ENCODE data around the gene MYO3B. TPM values are rescaled to one million over a fixed set of nuclear protein-coding genes. Genes with fewer than 3 reads are reported as not detected.

The MYO3B gene
- total and polyA plus RNA-seq, 2 donors (not counting 3 experiments of a cell fraction or from before 2014, with no cell fraction given), result 0.03 TPM; not detected in 1

DNA sequence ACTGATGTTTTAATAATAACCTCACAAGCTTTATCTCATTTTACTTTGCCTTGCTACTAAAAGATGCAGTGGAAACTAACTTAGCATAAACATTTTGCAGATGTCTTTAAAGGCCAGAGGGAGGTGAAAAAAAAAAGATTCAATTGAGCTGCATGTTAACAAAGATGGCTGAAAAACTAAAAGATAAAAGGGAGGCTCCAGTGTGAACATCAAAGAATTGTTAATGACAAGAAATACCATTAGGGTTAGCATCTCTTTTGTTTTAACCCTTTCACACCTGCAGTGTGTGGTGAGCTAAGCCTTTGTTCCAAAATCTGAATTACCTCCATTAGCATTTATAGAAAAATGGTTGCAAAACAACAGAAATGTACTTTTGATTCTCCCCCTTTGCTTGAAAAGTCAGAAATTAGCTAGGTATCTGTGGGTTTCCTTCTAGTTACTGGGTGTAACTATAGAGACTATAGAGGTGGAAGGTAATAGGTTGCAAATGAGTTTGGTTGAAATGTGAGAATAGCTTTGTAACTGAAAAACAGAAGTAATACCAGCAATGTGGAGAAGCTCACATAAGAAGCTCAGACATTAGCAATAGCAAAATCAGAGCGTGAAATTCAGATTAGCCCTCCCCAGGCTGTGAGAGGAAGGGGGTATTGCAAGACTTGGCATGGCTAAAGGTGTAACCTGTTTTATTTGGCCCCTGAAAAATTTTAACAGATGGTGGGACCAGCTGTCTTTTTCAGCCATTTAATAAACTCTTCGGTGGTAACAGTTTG lies 502.4 kb downstream of the MYO3B start:
- Histone ChIP-seq H3K9me3 (replicated peaks; ENCODE audit: control insufficient read depth, insufficient read depth, low read length) (no peaks in the 10 kb centered on the region), H3K9ac (replicated peaks; ENCODE audit: extremely low read depth, insufficient read depth, low read length) (no peak overlapping the region), H2AFZ (ENCODE audit: low read depth, low read length) (no peak overlapping the region), H3K27me3 (ENCODE audit: control insufficient read depth in 2 of 2, insufficient read depth in 2 of 2, low read length in 2 of 2) (no peaks in the 10 kb centered on the region), H3K4me3 (replicated peaks in 1 of 3; ENCODE audit: insufficient read depth in 1 of 3, low read depth in 1 of 3, low read length in 3 of 3) (no peak overlapping the region), H4K20me1 (replicated peaks; ENCODE audit: control insufficient read depth, extremely low read depth, insufficient read depth, low read length) (no peaks in the 10 kb centered on the region), H3K27ac (ENCODE audit: insufficient read depth, low read depth, low read length) (no peak overlapping the region), H3K9me1 (replicated peaks; ENCODE audit: control insufficient read depth, extremely low read depth, insufficient read depth, low read length) (no peaks in the 10 kb centered on the region), H3K79me2 (ENCODE audit: control insufficient read depth, insufficient read depth, low read length) (no peaks in the 10 kb centered on the region), H3K4me2 (ENCODE audit: insufficient read depth, low read length) (no peak overlapping the region), H3K36me3 (ENCODE audit: control insufficient read depth in 2 of 2, extremely low read depth in 1 of 2, insufficient read depth in 2 of 2, low read length in 2 of 2) (no peaks in the 10 kb centered on the region), H3K4me1 (ENCODE audit: control insufficient read depth, extremely low read depth, insufficient read depth, low read length) (no peaks in the 10 kb centered on the region)
- DNase-seq (ENCODE audit: low read depth, low spot score), result no peak
- BruUV-seq (replicated peaks), result no TSS peak
- ChIA-PET CTCF (interaction anchor here (0.6 to 2.9 kb wide), 5 partner anchors 9 to 444 kb away, joined by 3 to 12 read pairs (median 3); no protein-coding TSS in a partner anchor), POLR2A (no interaction called here)
- dilution Hi-C loops (cut with MboI; ENCODE audit: extremely low pct_ligation_motif_present, low sequenced_read_pairs) (no loop called here), intact Hi-C loops (cut with micrococcal nuclease) (no loop called here)
- no peak for TF ChIP-seq POLR2A (IDR thresholded peaks at IDR 0.05; ENCODE audit: low read depth, low read length)
- no peak for TF ChIP-seq EZH2 (IDR thresholded peaks at IDR 0.05; ENCODE audit: borderline replicate concordance, low read depth, low read length, severe bottlenecking)
- no peak for TF ChIP-seq FOS (IDR thresholded peaks at IDR 0.05; ENCODE audit: borderline replicate concordance, insufficient read depth, low read length)
- no peak for TF ChIP-seq JUN (IDR thresholded peaks at IDR 0.05; ENCODE audit: borderline replicate concordance, insufficient read depth, insufficient read length, low read depth)
- TF ChIP-seq MYC (IDR thresholded peaks at IDR 0.05; ENCODE audit: low read depth, low read length), result no peak
- no peak for TF ChIP-seq POLR2AphosphoS5 (IDR thresholded peaks at IDR 0.05; ENCODE audit: insufficient read depth, low read depth, low read length)
- TF ChIP-seq, protein P1, sequence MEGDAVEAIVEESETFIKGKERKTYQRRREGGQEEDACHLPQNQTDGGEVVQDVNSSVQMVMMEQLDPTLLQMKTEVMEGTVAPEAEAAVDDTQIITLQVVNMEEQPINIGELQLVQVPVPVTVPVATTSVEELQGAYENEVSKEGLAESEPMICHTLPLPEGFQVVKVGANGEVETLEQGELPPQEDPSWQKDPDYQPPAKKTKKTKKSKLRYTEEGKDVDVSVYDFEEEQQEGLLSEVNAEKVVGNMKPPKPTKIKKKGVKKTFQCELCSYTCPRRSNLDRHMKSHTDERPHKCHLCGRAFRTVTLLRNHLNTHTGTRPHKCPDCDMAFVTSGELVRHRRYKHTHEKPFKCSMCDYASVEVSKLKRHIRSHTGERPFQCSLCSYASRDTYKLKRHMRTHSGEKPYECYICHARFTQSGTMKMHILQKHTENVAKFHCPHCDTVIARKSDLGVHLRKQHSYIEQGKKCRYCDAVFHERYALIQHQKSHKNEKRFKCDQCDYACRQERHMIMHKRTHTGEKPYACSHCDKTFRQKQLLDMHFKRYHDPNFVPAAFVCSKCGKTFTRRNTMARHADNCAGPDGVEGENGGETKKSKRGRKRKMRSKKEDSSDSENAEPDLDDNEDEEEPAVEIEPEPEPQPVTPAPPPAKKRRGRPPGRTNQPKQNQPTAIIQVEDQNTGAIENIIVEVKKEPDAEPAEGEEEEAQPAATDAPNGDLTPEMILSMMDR (IDR thresholded peaks at IDR 0.05; ENCODE audit: extremely low read depth in 1 of 2, insufficient read depth in 1 of 2, low read depth in 1 of 2, low read length in 2 of 2), result no peak
- TF ChIP-seq GATA2 (IDR thresholded peaks at IDR 0.05; ENCODE audit: insufficient read depth, insufficient read length, low read depth, low read length), result no peak
- TF ChIP-seq, protein P2, sequence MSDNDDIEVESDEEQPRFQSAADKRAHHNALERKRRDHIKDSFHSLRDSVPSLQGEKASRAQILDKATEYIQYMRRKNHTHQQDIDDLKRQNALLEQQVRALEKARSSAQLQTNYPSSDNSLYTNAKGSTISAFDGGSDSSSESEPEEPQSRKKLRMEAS (IDR thresholded peaks at IDR 0.05; ENCODE audit: insufficient read depth, insufficient read length), result no peak
- no peak for FAIRE-seq
